Vagina (tissue), 2 donors: ENCODE measurements around the gene DDX27. TPM values are rescaled to one million over a fixed set of nuclear protein-coding genes. Genes with fewer than 3 reads are reported as not detected.
A peak's percentile ranks its signal among the peaks of the same experiment; 100 is the strongest.

Source experiments
- DNase-seq, 2 donors: peaks; one replicate each; pipeline ENCODE4 v3.0.0-alpha.2; 2017; ENCODE audit errors: extremely low spot score in 2 of 2
- H3K27ac ChIP-seq: fragments of 200-600 bp; sonication (generic); one replicate; pipeline ENCODE4 v1.5.1; 2019
- H3K27me3 ChIP-seq: fragments of 200-600 bp; sonication (generic); one replicate; pipeline ENCODE4 v1.5.1; 2019
- H3K36me3 ChIP-seq, 2 donors: fragments of 200-600 bp; sonication (generic); one replicate each; pipeline ENCODE4 v1.5.1; 2017 to 2019
- H3K4me1 ChIP-seq: fragments of 200-600 bp; sonication (generic); one replicate; pipeline ENCODE4 v1.5.1; 2019
- H3K4me3 ChIP-seq, 2 donors: fragments of 200-600 bp; sonication (generic); 1 replicate in 1 of 2; 2 replicates in 1 of 2; pipeline ENCODE4 v1.5.1; 2016 to 2019
- H3K9me3 ChIP-seq: fragments of 200-600 bp; sonication (generic); one replicate; pipeline ENCODE4 v1.5.1; 2019
- POLR2A ChIP-seq, 2 donors: fragments of 450-650 bp; IDR thresholded peaks; one replicate each; pipeline ENCODE4 v1.6.1; 2017; ENCODE audit warnings: antibody characterized with exemption in 2 of 2, mild to moderate bottlenecking in 2 of 2, moderate library complexity in 2 of 2
- POLR2AphosphoS5 ChIP-seq, 2 donors: sonication (generic); formaldehyde crosslinking; IDR thresholded peaks; one replicate each; pipeline ENCODE4 v1.9.0; 2017; ENCODE audit warnings: antibody characterized with exemption in 2 of 2, mild to moderate bottlenecking in 2 of 2, low read depth in 1 of 2; ENCODE audit not compliant: insufficient read depth in 1 of 2
- intact Hi-C: fragments of 100-400 bp; cut with DNase I; formaldehyde crosslinking; loops from one replicate; pipeline ENCODE4 v1.15.1; 2023
- total RNA-seq: library from RNA; depleted of rRNA; stranded (reverse); fragments of >200 nt; gene quantifications from one replicate; pipeline ENCODE4 v1.2.3, GENCODE V29; 2016
- TF ChIP-seq, protein P1 (sequence below), 3 experiments: fragments of 450-650 bp in 2 of 3; fragments of 200-600 bp in 1 of 3; sonication (generic) in 1 of 3; IDR thresholded peaks; one replicate each; pipeline ENCODE4 v1.5.1; 2017 to 2019; ENCODE audit warnings: antibody characterized with exemption in 3 of 3, mild to moderate bottlenecking in 2 of 3, moderate library complexity in 2 of 3

The DDX27 gene
- total RNA-seq, 1 donor from 2014 or later, result 23.3 TPM

- H3K4me1 ChIP-seq, result peaks cover 67% of the 10 kb centered on the region
- H3K27ac ChIP-seq, result no peak overlapping the region
These were observed 61.3 kb downstream of the DDX27 start for GRCh38 chr20:49280463-49281058.

GRCh38 chr20:49281059-49281912 is 62.1 kb downstream of the DDX27 start:
- Histone ChIP-seq H3K4me3 (peak overlapping the region in 1 of 2 donors; percentile 86), H3K36me3 (peaks cover 9 to 68% of the 10 kb centered on the region in 2 donors), H3K27ac (no peak overlapping the region), H3K27me3 (no peaks in the 10 kb centered on the region), H3K4me1 (peaks cover 60% of the 10 kb centered on the region), H3K9me3 (peaks cover 6% of the 10 kb centered on the region)
- no peak for TF ChIP-seq POLR2A (IDR thresholded peaks at IDR 0.05)
- TF ChIP-seq, protein P1, sequence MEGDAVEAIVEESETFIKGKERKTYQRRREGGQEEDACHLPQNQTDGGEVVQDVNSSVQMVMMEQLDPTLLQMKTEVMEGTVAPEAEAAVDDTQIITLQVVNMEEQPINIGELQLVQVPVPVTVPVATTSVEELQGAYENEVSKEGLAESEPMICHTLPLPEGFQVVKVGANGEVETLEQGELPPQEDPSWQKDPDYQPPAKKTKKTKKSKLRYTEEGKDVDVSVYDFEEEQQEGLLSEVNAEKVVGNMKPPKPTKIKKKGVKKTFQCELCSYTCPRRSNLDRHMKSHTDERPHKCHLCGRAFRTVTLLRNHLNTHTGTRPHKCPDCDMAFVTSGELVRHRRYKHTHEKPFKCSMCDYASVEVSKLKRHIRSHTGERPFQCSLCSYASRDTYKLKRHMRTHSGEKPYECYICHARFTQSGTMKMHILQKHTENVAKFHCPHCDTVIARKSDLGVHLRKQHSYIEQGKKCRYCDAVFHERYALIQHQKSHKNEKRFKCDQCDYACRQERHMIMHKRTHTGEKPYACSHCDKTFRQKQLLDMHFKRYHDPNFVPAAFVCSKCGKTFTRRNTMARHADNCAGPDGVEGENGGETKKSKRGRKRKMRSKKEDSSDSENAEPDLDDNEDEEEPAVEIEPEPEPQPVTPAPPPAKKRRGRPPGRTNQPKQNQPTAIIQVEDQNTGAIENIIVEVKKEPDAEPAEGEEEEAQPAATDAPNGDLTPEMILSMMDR (IDR thresholded peaks at IDR 0.05), result no peak
- TF ChIP-seq POLR2AphosphoS5 (IDR thresholded peaks at IDR 0.05; ENCODE audit: insufficient read depth in 1 of 2, low read depth in 1 of 2), result no peak
- DNase-seq, result no peak
- intact Hi-C loops, result no loop called here

More at GRCh38 chr20:49280463-49281058, 61.3 kb downstream of the DDX27 start:
- peaks cover 1% of the 10 kb centered on the region for H3K9me3 ChIP-seq
- TF ChIP-seq, protein P1 (IDR thresholded peaks at IDR 0.05), result no peak
- TF ChIP-seq POLR2AphosphoS5 (IDR thresholded peaks at IDR 0.05; ENCODE audit: insufficient read depth in 1 of 2, low read depth in 1 of 2) (no peak), POLR2A (IDR thresholded peaks at IDR 0.05) (no peak)
- H3K4me3 ChIP-seq, result peak overlapping the region; percentile 86 to 95
- intact Hi-C loops, result no loop called here
- H3K27me3 ChIP-seq, result no peaks in the 10 kb centered on the region
- H3K36me3 ChIP-seq, result peaks cover 9 to 60% of the 10 kb centered on the region in 2 donors
- no peak for DNase-seq

DNA sequence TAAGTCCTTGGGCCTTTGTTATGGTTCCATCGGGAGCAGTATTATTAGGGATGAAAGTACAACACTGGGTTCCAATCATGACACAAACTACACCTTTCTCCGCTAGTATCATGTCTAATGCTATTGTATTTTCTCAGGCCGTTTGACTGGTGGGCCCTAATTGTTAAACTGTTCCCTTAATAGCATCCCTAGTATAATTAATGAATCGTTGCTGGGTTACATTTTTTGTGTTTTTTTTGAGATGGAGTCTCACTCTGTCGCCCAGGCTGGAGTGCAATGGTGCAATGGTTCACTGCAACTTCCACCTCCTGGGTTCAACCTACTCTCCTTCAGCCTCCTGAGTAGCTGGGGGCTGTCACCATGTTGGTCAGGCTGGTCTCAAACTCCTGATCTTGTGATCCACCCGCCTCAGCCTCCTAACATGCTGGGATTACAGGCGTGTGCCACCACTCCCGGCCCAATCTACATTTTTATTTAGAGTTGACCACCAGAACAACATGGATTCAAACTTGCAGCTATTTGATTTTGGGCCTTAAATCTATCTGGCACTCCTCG is 62.8 kb downstream of the DDX27 start:
- DNase-seq, result no peak
- Histone ChIP-seq H3K4me1 (peaks cover 53% of the 10 kb centered on the region), H3K27me3 (no peaks in the 10 kb centered on the region), H3K4me3 (no peak overlapping the region), H3K9me3 (peaks cover 12% of the 10 kb centered on the region), H3K36me3 (peaks cover 9 to 75% of the 10 kb centered on the region in 2 donors), H3K27ac (no peak overlapping the region)
- intact Hi-C loops, result no loop called here
- TF ChIP-seq, protein P1 (IDR thresholded peaks at IDR 0.05), result no peak
- TF ChIP-seq POLR2AphosphoS5 (IDR thresholded peaks at IDR 0.05; ENCODE audit: insufficient read depth in 1 of 2, low read depth in 1 of 2) (no peak), POLR2A (IDR thresholded peaks at IDR 0.05) (no peak)

DNA sequence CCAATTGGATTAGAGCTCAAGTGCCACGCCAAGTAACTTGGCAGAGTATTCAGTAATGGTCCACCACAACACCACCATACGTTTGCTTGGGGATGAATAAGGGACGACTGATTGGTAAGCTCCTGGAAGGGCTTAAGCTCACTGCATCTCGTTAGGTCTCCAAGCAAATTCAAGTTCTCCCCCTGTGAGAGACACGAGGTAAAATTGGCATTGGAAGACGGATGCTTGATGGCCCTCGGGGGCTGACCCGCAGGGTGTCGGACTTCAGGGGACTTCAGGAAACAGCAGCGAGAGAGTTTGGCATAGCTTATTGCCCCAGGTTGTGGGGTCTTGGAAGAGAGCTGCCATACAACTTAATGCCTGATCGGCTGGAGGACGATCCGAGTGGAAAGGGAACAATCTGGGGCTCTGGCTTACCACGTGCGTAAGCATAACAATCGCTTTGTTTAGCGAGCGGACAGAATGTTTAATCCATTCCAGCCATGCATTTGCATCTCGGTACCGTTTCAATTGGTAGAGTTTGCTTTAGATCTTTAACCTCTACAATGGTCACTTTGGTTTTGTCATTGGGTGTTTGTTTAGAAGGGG is 63.5 kb downstream of the DDX27 start:
- peaks cover 59% of the 10 kb centered on the region for H3K4me1 ChIP-seq
- intact Hi-C loops, result no loop called here

DNA sequence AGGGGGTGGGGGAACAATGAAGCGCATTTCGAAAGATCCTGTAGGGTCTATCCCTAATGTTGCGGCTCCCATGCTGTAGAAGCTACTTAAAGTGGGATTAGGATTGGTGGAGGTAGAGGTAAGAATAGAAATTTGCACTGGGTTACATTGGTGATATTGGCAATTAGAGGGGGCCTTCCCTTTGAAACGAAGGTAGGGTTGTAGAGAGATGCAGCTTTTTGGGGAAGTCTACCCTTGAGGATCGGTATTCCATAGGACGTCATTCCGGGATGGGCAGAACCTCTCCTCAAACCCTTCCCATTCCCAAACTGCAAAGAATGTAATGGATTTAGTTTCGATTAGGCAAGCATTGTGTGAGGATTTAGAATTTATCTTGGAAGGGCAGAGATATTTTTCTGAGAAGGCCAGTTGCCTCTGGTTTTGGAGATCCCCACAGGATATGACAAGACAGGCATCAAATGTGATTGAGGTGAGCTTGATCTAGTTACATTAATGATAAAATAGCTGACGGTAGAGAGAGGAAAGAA is 64.0 kb downstream of the DDX27 start:
- DNase-seq, result no peak
- peaks cover 62% of the 10 kb centered on the region for H3K4me1 ChIP-seq
- intact Hi-C loops, result no loop called here
- H3K27ac ChIP-seq, result no peak overlapping the region
- H3K9me3 ChIP-seq, result peaks cover 17% of the 10 kb centered on the region
- H3K36me3 ChIP-seq, result peaks cover 9 to 86% of the 10 kb centered on the region in 2 donors
- H3K27me3 ChIP-seq, result no peaks in the 10 kb centered on the region
- TF ChIP-seq POLR2AphosphoS5 (IDR thresholded peaks at IDR 0.05; ENCODE audit: insufficient read depth in 1 of 2, low read depth in 1 of 2) (no peak), POLR2A (IDR thresholded peaks at IDR 0.05) (no peak)
- TF ChIP-seq, protein P1 (IDR thresholded peaks at IDR 0.05), result no peak
- no peak overlapping the region for H3K4me3 ChIP-seq

More for the DNA sequence above, 63.5 kb downstream of the DDX27 start:
- peaks cover 9 to 80% of the 10 kb centered on the region in 2 donors for H3K36me3 ChIP-seq
- TF ChIP-seq POLR2AphosphoS5 (IDR thresholded peaks at IDR 0.05; ENCODE audit: insufficient read depth in 1 of 2, low read depth in 1 of 2), result no peak
- no peak for TF ChIP-seq POLR2A (IDR thresholded peaks at IDR 0.05)
- H3K27ac ChIP-seq, result no peak overlapping the region
- no peak for DNase-seq
- no peaks in the 10 kb centered on the region for H3K27me3 ChIP-seq
- no peak overlapping the region for H3K4me3 ChIP-seq
- H3K9me3 ChIP-seq, result peaks cover 17% of the 10 kb centered on the region
